Measurements from ENCODE around the gene SPRR1B.

DNA sequence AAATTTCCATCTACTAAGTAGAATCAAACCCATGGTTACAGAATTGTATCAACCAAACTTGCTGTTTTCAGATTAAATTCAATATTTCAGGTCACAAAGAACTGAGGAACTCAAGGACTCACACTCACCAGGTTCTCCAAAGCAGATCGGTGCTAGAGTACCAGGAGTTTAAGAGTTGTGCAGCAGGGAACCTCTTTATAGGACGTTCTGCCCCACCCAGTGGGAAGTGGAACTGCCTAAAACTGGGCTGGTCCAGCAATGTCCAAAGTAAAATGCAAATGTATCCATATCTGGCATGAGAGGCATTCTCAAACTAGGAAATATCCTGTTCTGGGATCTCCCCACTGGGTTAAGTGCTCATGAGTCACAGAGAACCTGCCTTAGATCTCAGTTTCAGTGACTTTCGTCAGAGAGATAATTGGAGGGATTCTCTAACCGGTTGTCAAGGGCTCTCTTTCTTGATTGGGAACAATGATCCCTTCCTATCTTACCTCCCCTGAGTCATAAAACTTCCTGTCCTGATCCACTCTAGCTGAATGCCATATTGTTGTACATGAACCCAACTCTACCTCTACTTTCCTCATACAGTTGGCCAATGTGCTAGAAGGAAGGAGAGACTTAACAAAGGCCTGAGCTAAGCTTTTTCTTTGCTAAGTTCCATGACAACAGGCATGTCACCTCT is 10.1 kb downstream of the SPRR1B start, which contains the start of gene SPRR2D:
- TF ChIP-seq ZFP30 (CRISPR knock-in tag; IDR thresholded peaks at IDR 0.05) (no peak), ARNTL (CRISPR knock-in tag; IDR thresholded peaks at IDR 0.05; ENCODE audit: borderline replicate concordance, low read depth) (no peak), ZNF565 (CRISPR knock-in tag; conservative IDR thresholded peaks at IDR 0.05; ENCODE audit: low read depth) (no peak), ZFP3 (CRISPR knock-in tag; IDR thresholded peaks at IDR 0.05) (no peak)
- TF ChIP-seq, protein P1, sequence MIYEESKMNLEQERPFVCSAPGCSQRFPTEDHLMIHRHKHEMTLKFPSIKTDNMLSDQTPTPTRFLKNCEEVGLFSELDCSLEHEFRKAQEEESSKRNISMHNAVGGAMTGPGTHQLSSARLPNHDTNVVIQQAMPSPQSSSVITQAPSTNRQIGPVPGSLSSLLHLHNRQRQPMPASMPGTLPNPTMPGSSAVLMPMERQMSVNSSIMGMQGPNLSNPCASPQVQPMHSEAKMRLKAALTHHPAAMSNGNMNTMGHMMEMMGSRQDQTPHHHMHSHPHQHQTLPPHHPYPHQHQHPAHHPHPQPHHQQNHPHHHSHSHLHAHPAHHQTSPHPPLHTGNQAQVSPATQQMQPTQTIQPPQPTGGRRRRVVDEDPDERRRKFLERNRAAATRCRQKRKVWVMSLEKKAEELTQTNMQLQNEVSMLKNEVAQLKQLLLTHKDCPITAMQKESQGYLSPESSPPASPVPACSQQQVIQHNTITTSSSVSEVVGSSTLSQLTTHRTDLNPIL (CRISPR knock-in tag; IDR thresholded peaks at IDR 0.05; ENCODE audit: low read depth) = no peak
- TF ChIP-seq, protein P2, sequence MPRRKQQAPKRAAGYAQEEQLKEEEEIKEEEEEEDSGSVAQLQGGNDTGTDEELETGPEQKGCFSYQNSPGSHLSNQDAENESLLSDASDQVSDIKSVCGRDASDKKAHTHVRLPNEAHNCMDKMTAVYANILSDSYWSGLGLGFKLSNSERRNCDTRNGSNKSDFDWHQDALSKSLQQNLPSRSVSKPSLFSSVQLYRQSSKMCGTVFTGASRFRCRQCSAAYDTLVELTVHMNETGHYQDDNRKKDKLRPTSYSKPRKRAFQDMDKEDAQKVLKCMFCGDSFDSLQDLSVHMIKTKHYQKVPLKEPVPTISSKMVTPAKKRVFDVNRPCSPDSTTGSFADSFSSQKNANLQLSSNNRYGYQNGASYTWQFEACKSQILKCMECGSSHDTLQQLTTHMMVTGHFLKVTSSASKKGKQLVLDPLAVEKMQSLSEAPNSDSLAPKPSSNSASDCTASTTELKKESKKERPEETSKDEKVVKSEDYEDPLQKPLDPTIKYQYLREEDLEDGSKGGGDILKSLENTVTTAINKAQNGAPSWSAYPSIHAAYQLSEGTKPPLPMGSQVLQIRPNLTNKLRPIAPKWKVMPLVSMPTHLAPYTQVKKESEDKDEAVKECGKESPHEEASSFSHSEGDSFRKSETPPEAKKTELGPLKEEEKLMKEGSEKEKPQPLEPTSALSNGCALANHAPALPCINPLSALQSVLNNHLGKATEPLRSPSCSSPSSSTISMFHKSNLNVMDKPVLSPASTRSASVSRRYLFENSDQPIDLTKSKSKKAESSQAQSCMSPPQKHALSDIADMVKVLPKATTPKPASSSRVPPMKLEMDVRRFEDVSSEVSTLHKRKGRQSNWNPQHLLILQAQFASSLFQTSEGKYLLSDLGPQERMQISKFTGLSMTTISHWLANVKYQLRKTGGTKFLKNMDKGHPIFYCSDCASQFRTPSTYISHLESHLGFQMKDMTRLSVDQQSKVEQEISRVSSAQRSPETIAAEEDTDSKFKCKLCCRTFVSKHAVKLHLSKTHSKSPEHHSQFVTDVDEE (CRISPR knock-in tag; IDR thresholded peaks at IDR 0.05) = no peak
- TF ChIP-seq, protein P3, sequence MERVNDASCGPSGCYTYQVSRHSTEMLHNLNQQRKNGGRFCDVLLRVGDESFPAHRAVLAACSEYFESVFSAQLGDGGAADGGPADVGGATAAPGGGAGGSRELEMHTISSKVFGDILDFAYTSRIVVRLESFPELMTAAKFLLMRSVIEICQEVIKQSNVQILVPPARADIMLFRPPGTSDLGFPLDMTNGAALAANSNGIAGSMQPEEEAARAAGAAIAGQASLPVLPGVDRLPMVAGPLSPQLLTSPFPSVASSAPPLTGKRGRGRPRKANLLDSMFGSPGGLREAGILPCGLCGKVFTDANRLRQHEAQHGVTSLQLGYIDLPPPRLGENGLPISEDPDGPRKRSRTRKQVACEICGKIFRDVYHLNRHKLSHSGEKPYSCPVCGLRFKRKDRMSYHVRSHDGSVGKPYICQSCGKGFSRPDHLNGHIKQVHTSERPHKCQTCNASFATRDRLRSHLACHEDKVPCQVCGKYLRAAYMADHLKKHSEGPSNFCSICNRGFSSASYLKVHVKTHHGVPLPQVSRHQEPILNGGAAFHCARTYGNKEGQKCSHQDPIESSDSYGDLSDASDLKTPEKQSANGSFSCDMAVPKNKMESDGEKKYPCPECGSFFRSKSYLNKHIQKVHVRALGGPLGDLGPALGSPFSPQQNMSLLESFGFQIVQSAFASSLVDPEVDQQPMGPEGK (CRISPR knock-in tag; IDR thresholded peaks at IDR 0.05; ENCODE audit: borderline replicate concordance) = no peak

All from SK-N-SH treated with all-trans-retinoic acid at 6 μM for 48 hours (cell line).